ENCODE results near the gene DLGAP4.
A peak's percentile ranks its signal among the peaks of the same experiment; 100 is the strongest.

- TF ChIP-seq PRMT5 (CRISPR knock-in tag; IDR thresholded peaks at IDR 0.05) (no peak), TAF15 (IDR thresholded peaks at IDR 0.05; ENCODE audit: low read depth, low read length) (no peak), ZNF143 (CRISPR knock-in tag; IDR thresholded peaks at IDR 0.05) (no peak), PML (IDR thresholded peaks at IDR 0.05; ENCODE audit: low read length) (no peak), ZNF589 (CRISPR knock-in tag; IDR thresholded peaks at IDR 0.05; ENCODE audit: low read depth) (no peak), NFYB (IDR thresholded peaks at IDR 0.05; ENCODE audit: extremely low read depth, insufficient read length) (no peak), CBX8 (IDR thresholded peaks at IDR 0.05; ENCODE audit: borderline replicate concordance, extremely low read depth, low read depth, low read length, poor library complexity, severe bottlenecking) (no peak), CTCF (IDR thresholded peaks at IDR 0.05 in 2 of 3, conservative IDR thresholded peaks at IDR 0.05 in 1 of 3; ENCODE audit: insufficient read depth in 2 of 3, low read depth in 1 of 3, low read length in 3 of 3) (peak; percentile 51 to 75 (median 69)), JUND (IDR thresholded peaks at IDR 0.05; ENCODE audit: borderline replicate concordance, low read depth, low read length) (no peak), JUND (tag; IDR thresholded peaks at IDR 0.05; ENCODE audit: borderline replicate concordance, low read depth, low read length) (no peak; the same call in 2 of the 3 replicates), MIER1 (IDR thresholded peaks at IDR 0.05; ENCODE audit: low read depth) (no peak), NCOR1 (IDR thresholded peaks at IDR 0.05) (no peak)
Measured at GRCh38 chr20:36493051-36493800, 187.1 kb downstream of the DLGAP4 start.

All from K562 (cell line).